WTC11 (cell line): ENCODE data around the gene LHFPL2. TPM values are rescaled to one million over a fixed set of nuclear protein-coding genes. Genes with fewer than 3 reads are reported as not detected.

Experiments used
- CBFB ChIP-seq: sonication (generic); formaldehyde crosslinking; IDR thresholded peaks from 2 replicates; pipeline ENCODE4 v1.8.1; 2022; ENCODE audit warnings: mild to moderate bottlenecking, low read depth, missing genetic modification reagents
- EMX1 ChIP-seq: fragments of 250-450 bp; sonication (Bioruptor Pico); IDR thresholded peaks from 2 replicates; pipeline ENCODE4 v1.8.0; 2021; ENCODE audit warnings: mild to moderate bottlenecking
- GTF2I ChIP-seq: fragments of 250-450 bp; sonication (Bioruptor Pico); conservative IDR thresholded peaks from 2 replicates; pipeline ENCODE4 v1.4.0; 2021; ENCODE audit warnings: mild to moderate bottlenecking
- HMGA2 ChIP-seq: fragments of 250-450 bp; sonication (Bioruptor Pico); IDR thresholded peaks from 2 replicates; pipeline ENCODE4 v1.4.0; 2021; ENCODE audit warnings: mild to moderate bottlenecking, moderate library complexity
- MXD4 ChIP-seq: fragments of 250-450 bp; sonication (Bioruptor Pico); IDR thresholded peaks from 2 replicates; pipeline ENCODE4 v1.8.0; 2021; ENCODE audit warnings: mild to moderate bottlenecking, moderate library complexity, borderline replicate concordance
- PRRX2 ChIP-seq: fragments of 250-450 bp; sonication (Bioruptor Pico); IDR thresholded peaks from 2 replicates; pipeline ENCODE4 v1.8.0; 2021; ENCODE audit warnings: mild to moderate bottlenecking
- TCF7 ChIP-seq: sonication (generic); formaldehyde crosslinking; IDR thresholded peaks from 2 replicates; pipeline ENCODE4 v1.8.0; 2022; ENCODE audit warnings: mild to moderate bottlenecking, low read depth, missing genetic modification reagents, moderate library complexity
- TP53 ChIP-seq: sonication (generic); formaldehyde crosslinking; IDR thresholded peaks from 2 replicates; pipeline ENCODE4 v1.8.1; 2023; ENCODE audit warnings: mild to moderate bottlenecking, missing genetic modification reagents
- ZNF121 ChIP-seq: sonication (generic); formaldehyde crosslinking; IDR thresholded peaks from 2 replicates; pipeline ENCODE4 v1.8.0; 2023; ENCODE audit warnings: missing genetic modification reagents
- total RNA-seq: library from RNA; stranded (reverse); gene quantifications from 3 replicates; pipeline ENCODE4 v1.2.3, GENCODE V29; 2021
- TF ChIP-seq, protein P1 (sequence below): sonication (generic); formaldehyde crosslinking; IDR thresholded peaks from 2 replicates; pipeline ENCODE4 v1.8.0; 2023; ENCODE audit warnings: missing genetic modification reagents, mild to moderate bottlenecking, borderline replicate concordance
- TF ChIP-seq, protein P2 (sequence below): fragments of 250-450 bp; sonication (Bioruptor Pico); IDR thresholded peaks from 2 replicates; pipeline ENCODE4 v1.9.0; 2021; ENCODE audit warnings: moderate library complexity, mild to moderate bottlenecking, inconsistent platforms, borderline replicate concordance
- TF ChIP-seq, protein P3 (sequence below): sonication (generic); formaldehyde crosslinking; IDR thresholded peaks from 2 replicates; pipeline ENCODE4 v1.8.1; 2023; ENCODE audit warnings: mild to moderate bottlenecking, missing genetic modification reagents, borderline replicate concordance
- TF ChIP-seq, protein P4 (sequence below): sonication (generic); formaldehyde crosslinking; conservative IDR thresholded peaks from 2 replicates; pipeline ENCODE4 v1.8.1; 2023; ENCODE audit warnings: mild to moderate bottlenecking, low read depth, missing genetic modification reagents, moderate library complexity
- TF ChIP-seq, protein P5 (sequence below): fragments of 250-450 bp; sonication (Bioruptor Pico); IDR thresholded peaks from 2 replicates; pipeline ENCODE4 v1.8.0; 2021; ENCODE audit warnings: mild to moderate bottlenecking
- TF ChIP-seq, protein P6 (sequence below): fragments of 250-450 bp; sonication (Bioruptor Pico); IDR thresholded peaks from 2 replicates; pipeline ENCODE4 v1.9.0; 2021; ENCODE audit warnings: mild to moderate bottlenecking

Gene LHFPL2
- total RNA-seq, 1 experiment from 2014 or later: 40.6 TPM

DNA sequence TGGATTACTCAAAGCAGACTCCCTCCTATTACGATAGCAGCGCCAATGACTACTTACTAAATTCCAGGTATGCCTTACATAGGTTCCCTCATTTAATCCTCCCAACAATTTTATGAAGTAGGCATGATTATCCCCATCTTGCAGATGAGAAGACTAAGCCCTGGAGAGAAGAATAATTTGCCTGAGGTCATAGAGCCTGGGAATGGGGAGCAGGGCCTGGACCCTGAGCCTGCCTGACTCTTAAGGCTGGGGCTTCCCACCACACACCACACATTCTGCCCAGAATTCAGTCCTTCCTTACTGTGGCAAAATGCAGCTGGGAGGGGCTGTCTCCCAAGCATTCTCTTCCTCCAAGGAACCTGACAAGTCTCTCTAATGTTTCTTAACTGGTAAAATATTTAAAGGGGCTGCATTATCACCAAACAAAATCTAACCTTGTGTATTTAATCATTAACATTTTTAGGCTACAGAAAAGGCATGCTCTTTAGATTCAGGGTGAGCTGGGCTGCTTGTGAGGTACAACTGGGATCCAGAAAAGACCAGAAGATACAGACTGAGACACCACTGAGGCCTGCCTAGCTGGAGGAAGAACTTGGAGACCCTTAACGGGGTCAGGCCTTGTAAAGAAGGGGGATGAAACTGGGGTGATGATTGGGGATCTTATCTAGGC lies 26.1 kb downstream of the LHFPL2 start (continued):
- TF ChIP-seq, protein P1, sequence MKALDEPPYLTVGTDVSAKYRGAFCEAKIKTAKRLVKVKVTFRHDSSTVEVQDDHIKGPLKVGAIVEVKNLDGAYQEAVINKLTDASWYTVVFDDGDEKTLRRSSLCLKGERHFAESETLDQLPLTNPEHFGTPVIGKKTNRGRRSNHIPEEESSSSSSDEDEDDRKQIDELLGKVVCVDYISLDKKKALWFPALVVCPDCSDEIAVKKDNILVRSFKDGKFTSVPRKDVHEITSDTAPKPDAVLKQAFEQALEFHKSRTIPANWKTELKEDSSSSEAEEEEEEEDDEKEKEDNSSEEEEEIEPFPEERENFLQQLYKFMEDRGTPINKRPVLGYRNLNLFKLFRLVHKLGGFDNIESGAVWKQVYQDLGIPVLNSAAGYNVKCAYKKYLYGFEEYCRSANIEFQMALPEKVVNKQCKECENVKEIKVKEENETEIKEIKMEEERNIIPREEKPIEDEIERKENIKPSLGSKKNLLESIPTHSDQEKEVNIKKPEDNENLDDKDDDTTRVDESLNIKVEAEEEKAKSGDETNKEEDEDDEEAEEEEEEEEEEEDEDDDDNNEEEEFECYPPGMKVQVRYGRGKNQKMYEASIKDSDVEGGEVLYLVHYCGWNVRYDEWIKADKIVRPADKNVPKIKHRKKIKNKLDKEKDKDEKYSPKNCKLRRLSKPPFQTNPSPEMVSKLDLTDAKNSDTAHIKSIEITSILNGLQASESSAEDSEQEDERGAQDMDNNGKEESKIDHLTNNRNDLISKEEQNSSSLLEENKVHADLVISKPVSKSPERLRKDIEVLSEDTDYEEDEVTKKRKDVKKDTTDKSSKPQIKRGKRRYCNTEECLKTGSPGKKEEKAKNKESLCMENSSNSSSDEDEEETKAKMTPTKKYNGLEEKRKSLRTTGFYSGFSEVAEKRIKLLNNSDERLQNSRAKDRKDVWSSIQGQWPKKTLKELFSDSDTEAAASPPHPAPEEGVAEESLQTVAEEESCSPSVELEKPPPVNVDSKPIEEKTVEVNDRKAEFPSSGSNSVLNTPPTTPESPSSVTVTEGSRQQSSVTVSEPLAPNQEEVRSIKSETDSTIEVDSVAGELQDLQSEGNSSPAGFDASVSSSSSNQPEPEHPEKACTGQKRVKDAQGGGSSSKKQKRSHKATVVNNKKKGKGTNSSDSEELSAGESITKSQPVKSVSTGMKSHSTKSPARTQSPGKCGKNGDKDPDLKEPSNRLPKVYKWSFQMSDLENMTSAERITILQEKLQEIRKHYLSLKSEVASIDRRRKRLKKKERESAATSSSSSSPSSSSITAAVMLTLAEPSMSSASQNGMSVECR (CRISPR knock-in tag): no peak
- no peak for TF ChIP-seq EMX1 (CRISPR knock-in tag)
- no peak for TF ChIP-seq TCF7 (CRISPR knock-in tag)
- TF ChIP-seq CBFB (CRISPR knock-in tag): no peak
- TF ChIP-seq, protein P2, sequence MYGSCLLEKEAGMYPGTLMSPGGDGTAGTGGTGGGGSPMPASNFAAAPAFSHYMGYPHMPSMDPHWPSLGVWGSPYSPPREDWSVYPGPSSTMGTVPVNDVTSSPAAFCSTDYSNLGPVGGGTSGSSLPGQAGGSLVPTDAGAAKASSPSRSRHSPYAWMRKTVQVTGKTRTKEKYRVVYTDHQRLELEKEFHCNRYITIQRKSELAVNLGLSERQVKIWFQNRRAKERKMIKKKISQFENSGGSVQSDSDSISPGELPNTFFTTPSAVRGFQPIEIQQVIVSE (CRISPR knock-in tag): no peak
- TF ChIP-seq MXD4: no peak
- TF ChIP-seq, protein P3, sequence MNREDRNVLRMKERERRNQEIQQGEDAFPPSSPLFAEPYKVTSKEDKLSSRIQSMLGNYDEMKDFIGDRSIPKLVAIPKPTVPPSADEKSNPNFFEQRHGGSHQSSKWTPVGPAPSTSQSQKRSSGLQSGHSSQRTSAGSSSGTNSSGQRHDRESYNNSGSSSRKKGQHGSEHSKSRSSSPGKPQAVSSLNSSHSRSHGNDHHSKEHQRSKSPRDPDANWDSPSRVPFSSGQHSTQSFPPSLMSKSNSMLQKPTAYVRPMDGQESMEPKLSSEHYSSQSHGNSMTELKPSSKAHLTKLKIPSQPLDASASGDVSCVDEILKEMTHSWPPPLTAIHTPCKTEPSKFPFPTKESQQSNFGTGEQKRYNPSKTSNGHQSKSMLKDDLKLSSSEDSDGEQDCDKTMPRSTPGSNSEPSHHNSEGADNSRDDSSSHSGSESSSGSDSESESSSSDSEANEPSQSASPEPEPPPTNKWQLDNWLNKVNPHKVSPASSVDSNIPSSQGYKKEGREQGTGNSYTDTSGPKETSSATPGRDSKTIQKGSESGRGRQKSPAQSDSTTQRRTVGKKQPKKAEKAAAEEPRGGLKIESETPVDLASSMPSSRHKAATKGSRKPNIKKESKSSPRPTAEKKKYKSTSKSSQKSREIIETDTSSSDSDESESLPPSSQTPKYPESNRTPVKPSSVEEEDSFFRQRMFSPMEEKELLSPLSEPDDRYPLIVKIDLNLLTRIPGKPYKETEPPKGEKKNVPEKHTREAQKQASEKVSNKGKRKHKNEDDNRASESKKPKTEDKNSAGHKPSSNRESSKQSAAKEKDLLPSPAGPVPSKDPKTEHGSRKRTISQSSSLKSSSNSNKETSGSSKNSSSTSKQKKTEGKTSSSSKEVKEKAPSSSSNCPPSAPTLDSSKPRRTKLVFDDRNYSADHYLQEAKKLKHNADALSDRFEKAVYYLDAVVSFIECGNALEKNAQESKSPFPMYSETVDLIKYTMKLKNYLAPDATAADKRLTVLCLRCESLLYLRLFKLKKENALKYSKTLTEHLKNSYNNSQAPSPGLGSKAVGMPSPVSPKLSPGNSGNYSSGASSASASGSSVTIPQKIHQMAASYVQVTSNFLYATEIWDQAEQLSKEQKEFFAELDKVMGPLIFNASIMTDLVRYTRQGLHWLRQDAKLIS (CRISPR knock-in tag): no peak
- TF ChIP-seq, protein P4, sequence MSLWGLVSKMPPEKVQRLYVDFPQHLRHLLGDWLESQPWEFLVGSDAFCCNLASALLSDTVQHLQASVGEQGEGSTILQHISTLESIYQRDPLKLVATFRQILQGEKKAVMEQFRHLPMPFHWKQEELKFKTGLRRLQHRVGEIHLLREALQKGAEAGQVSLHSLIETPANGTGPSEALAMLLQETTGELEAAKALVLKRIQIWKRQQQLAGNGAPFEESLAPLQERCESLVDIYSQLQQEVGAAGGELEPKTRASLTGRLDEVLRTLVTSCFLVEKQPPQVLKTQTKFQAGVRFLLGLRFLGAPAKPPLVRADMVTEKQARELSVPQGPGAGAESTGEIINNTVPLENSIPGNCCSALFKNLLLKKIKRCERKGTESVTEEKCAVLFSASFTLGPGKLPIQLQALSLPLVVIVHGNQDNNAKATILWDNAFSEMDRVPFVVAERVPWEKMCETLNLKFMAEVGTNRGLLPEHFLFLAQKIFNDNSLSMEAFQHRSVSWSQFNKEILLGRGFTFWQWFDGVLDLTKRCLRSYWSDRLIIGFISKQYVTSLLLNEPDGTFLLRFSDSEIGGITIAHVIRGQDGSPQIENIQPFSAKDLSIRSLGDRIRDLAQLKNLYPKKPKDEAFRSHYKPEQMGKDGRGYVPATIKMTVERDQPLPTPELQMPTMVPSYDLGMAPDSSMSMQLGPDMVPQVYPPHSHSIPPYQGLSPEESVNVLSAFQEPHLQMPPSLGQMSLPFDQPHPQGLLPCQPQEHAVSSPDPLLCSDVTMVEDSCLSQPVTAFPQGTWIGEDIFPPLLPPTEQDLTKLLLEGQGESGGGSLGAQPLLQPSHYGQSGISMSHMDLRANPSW (CRISPR knock-in tag): no peak
- TF ChIP-seq GTF2I (CRISPR knock-in tag): no peak
- no peak for TF ChIP-seq HMGA2 (CRISPR knock-in tag)
- TF ChIP-seq, protein P5, sequence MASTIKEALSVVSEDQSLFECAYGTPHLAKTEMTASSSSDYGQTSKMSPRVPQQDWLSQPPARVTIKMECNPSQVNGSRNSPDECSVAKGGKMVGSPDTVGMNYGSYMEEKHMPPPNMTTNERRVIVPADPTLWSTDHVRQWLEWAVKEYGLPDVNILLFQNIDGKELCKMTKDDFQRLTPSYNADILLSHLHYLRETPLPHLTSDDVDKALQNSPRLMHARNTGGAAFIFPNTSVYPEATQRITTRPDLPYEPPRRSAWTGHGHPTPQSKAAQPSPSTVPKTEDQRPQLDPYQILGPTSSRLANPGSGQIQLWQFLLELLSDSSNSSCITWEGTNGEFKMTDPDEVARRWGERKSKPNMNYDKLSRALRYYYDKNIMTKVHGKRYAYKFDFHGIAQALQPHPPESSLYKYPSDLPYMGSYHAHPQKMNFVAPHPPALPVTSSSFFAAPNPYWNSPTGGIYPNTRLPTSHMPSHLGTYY: no peak
- TF ChIP-seq ZNF121 (CRISPR knock-in tag): no peak
- TF ChIP-seq, protein P6, sequence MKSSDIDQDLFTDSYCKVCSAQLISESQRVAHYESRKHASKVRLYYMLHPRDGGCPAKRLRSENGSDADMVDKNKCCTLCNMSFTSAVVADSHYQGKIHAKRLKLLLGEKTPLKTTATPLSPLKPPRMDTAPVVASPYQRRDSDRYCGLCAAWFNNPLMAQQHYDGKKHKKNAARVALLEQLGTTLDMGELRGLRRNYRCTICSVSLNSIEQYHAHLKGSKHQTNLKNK (CRISPR knock-in tag): no peak
- no peak for TF ChIP-seq TP53
- no peak for TF ChIP-seq PRRX2
